ENCODE results near the gene ZNF30.

GRCh38 chr19:34990578-34991192, 64.0 kb downstream of the ZNF30 start:
- TF ChIP-seq CTCF (conservative IDR thresholded peaks at IDR 0.05; ENCODE audit: low read depth, low read length) (no peak), USF2 (IDR thresholded peaks at IDR 0.05; ENCODE audit: low read depth, low read length) (no peak), SMC3 (IDR thresholded peaks at IDR 0.05; ENCODE audit: low read depth, low read length) (no peak), POLR2A (IDR thresholded peaks at IDR 0.05; ENCODE audit: low read depth, low read length) (no peak), RFX5 (IDR thresholded peaks at IDR 0.05; ENCODE audit: low read depth, low read length) (no peak), MAZ (IDR thresholded peaks at IDR 0.05; ENCODE audit: borderline replicate concordance, low read depth, low read length) (no peak), FOS (IDR thresholded peaks at IDR 0.05; ENCODE audit: low read depth, low read length) (no peak), RCOR1 (IDR thresholded peaks at IDR 0.05; ENCODE audit: insufficient replicate concordance, low read length) (no peak), MAFK (IDR thresholded peaks at IDR 0.05; ENCODE audit: low read depth, low read length) (no peak)
